IPS-11a (cell line): ENCODE measurements around the gene RYR3.

Experiments used
- H3K4me3 ChIP-seq: one replicate; pipeline ENCODE4 v1.5.1; 2013; ENCODE audit warnings: low read depth, low read length, control low read depth

RYR3 gene

GRCh38 chr15:33639051-33639450 is 328.3 kb downstream of the RYR3 start:
- H3K4me3 ChIP-seq = no peak overlapping the region

DNA sequence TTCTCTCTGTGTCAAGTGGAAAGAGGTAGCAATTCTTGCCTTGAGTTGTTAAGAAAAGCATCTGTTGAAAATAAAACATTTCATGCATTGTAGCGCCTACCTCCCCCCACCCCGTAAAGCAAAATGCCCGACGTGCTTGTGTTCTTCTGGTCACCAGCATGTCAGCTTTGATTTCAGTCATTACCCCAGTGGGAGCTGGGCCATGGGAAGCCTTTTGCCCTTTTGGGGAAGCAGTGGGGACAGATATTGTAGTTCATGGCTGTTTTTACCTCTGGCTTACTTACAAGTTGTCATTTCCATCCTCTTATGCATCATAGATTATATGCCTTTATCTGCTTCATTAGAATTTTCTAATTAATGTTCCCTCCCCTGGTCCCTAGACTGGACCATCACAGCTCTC is 328.7 kb downstream of the RYR3 start:
- H3K4me3 ChIP-seq = no peak overlapping the region

DNA sequence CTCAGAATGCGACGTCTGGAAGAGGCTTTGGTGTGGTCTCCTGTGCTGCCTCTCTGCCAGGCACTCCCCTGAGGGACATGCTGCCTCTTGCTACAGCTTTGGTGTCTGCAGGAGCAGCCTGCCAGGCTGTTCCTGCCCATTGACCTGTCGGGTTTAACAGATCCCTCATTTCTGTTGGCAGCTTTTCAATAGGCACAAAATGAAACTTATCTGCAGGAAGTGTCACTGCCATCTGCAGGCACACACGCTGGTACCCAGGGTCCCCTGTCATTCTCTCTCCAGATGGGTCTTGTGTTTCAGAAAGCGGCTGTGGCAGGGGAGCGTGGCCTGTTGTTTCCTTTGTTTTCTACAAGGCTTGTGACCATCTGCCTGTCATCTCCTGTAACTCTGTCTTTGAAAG is 329.2 kb downstream of the RYR3 start:
- no peak overlapping the region for H3K4me3 ChIP-seq

DNA sequence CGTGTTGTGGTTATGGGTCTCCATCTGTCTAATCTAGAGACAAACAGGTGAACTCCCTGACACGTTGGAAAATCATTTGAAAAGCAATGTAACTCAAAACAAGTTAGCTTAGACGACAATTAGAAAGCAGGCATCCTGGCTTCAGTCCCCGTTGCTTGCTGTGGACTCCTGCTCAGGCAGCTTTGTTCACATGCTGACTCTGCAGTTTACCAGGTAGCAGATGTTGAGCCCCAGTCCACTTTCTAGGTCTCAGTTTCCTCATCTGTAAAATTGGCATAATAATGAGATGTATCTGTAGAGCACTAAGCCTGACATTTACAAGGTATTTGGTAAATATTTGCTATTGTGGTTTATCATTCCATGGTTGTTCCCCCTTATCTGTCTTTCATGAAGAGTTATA is 330.3 kb downstream of the RYR3 start:
- H3K4me3 ChIP-seq = no peak overlapping the region

DNA sequence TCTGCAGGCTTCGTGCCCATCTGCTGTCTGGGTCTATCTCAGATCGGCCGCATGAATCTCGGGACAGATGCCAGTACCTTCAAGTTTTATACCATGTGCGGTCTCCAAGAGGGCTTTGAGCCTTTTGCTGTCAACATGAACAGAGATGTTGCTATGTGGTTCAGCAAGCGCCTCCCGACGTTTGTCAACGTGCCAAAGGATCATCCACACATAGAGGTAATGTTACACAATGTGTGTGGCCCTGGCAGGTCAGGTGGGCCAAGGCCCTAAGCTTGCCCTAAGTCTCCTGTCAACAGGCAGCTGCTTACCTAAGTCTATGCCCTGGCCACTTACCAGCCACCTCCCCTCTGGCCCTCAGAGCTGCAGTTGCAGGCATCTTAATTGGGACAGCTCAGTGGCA is 333.5 kb downstream of the RYR3 start:
- H3K4me3 ChIP-seq = no peak overlapping the region

DNA sequence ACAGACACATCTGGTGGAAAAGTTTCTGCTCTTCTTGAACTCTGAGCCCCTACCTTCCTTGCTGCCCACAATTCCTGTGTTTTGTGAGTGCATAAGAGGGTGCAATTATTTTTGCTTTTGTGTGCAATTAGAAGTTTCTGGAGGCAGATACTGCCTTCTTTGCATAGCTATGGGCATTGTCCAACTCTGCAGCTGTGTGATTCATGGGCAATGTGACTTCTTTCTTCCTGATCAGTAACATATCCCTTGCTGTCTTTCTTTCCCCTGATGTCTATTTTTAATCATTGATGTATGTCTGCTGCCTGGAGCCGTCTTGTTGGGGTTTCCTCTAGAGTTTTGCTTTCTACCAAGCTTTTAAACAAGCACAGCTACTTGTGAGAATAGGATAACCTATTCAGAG is 336.0 kb downstream of the RYR3 start:
- H3K4me3 ChIP-seq = no peak overlapping the region

- H3K4me3 ChIP-seq = no peak overlapping the region
Measured at GRCh38 chr15:33649217-33649933, 338.6 kb downstream of the RYR3 start.

- no peak overlapping the region for H3K4me3 ChIP-seq
Measured at GRCh38 chr15:33654860-33655259, 344.1 kb downstream of the RYR3 start.

DNA sequence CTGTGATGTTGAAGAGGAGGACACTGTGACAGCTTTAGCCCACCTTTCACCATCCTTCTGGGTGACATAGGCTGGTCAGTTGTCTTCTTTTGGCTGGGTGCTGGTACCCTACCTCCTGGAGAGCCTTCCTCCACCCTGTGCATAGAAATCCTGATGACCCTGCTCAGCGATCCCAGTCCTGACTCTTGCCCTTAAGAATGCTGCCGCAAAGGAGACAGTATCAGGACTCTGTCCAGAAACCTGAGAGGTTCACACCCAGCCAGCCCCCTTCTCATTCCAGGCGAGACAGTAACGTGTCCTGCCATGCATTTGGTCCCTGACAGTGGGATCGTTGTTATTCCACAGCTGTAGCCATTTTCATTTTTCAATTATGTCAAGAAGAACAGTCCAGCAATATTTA is 344.7 kb downstream of the RYR3 start:
- H3K4me3 ChIP-seq = no peak overlapping the region

DNA sequence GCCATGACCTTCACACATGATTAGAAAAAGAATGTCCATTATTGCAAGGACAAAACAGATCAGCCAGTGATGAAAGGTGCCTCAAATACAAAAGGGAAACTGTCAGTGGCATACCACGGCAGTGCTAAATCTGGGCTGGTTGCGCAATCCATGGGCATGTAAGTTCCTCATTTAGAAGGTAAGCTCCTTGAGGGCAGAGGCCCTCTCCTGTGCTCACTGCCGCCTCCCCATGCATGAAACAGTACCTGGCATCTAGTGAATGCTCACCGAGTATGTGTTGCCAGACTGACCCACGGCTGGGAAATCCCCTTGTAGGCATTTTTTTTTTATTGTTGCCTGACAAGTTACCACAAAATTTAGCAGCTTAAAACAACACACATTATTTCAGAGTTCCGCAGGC is 345.4 kb downstream of the RYR3 start:
- no peak overlapping the region for H3K4me3 ChIP-seq

DNA sequence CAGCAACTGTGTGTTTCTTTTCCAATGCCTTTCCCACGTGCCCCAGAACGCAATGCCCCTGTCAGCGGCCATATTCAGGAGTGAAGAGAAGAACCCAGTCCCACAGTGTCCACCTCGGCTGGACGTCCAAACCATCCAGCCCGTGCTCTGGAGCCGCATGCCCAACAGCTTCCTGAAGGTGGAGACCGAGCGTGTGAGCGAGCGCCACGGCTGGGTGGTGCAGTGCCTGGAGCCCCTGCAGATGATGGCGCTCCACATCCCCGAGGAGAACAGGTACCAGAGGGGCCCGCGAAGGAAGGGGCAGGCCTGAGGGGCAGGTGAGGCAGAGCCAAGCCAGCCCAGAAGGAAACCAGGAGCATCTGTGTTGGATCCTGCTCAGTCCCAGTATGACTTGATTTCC is 349.4 kb downstream of the RYR3 start:
- H3K4me3 ChIP-seq = no peak overlapping the region

GRCh38 chr15:33662014-33662413 is 351.2 kb downstream of the RYR3 start:
- no peak overlapping the region for H3K4me3 ChIP-seq

DNA sequence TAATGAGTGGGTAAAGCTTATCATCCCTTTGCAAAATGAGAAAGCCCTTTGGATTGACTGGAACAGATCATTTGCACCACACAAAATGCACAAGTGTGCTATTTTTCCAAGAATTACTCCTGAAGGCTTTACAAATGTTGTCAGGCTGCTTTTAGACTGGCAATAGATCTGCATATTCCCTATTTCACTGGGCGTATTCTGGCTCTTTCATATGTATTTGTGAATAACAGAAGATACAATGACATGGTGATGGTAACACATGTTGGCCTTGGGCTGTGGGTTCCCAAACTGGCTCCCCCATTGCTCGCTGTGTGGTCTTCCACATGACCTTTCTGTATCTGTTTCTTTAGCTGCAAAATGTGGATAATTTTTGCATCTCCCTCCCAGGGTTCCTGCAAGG is 354.2 kb downstream of the RYR3 start:
- H3K4me3 ChIP-seq = no peak overlapping the region

DNA sequence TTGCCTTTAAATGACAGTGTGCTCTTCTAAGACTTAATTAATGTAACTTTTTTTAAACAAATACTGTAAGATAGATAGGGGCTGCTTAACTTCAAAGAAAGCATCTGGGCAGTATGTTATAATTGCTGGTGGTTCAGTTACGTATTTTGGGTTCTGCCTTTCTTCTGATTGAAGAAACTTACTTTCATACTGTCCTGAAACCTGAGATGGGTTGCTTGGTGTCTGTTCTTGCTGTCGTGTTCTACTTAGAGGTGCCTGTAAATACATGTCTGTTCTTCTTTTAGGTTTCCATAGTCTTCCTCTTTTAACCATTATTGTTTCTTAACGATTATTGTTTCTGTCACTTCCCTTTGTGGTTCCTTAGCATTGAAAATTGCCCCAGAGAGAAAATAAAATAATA is 359.8 kb downstream of the RYR3 start:
- no peak overlapping the region for H3K4me3 ChIP-seq

- no peak overlapping the region for H3K4me3 ChIP-seq
Measured at GRCh38 chr15:33671456-33671855, 360.7 kb downstream of the RYR3 start.

DNA sequence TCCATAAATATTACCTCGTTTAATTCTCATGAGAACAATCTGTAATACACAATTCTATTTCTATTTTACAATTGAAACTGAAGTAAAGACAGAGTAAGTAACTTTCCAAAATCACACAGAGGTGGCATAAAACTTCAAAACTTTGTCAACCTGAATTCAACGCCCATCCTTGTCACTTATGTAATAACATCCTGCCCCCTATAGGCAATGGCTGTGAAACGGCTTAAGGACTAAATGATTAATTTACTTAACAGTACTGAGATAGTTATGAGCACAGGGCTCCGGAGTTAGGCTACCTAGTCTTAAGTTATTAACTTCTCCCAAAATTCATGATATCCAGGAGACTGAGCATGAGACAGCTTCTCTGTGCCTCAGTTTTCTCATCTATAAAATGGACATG is 364.5 kb downstream of the RYR3 start:
- no peak overlapping the region for H3K4me3 ChIP-seq

- H3K4me3 ChIP-seq = no peak overlapping the region
Measured at GRCh38 chr15:33677238-33677830, 366.6 kb downstream of the RYR3 start.

DNA sequence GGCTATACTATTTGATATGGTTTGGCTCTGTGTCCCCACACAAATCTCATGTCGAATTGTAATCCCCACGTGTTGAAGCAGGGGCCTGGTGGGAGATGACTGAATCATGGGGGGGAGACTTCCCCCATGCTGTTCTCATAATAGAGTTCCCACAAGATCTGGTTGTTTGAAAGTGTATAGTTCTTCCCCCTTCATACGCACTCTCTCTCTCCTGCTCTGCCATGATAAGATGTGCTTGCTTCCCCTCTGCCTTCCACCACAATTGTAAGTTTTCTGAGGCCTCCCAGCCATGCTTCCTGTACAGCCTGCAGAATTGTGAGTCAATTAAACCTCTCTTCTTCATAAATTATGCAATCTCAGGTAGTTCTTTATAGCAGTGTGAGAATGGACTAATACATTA is 367.4 kb downstream of the RYR3 start:
- no peak overlapping the region for H3K4me3 ChIP-seq

DNA sequence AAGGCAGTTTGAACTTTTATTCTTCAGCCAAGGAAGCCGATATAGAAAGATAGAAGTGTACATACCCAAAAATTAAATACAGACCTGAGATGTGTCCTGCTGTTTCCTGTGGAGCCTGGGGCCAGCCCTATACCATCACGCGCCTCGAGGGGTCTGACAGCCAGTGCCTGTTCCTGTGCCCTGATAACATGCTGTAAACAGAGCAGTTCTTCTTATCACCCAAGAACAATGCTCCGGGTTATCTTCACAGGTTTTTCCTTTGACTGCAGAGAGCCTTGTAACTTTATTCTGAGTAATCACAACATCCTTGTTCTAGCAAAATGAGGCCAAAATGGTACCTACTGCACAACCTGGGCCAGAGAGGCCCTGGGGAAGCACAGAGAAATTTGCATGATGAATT is 367.8 kb downstream of the RYR3 start:
- H3K4me3 ChIP-seq = no peak overlapping the region

- H3K4me3 ChIP-seq = no peak overlapping the region
Measured at GRCh38 chr15:33679061-33679460, 368.3 kb downstream of the RYR3 start.

DNA sequence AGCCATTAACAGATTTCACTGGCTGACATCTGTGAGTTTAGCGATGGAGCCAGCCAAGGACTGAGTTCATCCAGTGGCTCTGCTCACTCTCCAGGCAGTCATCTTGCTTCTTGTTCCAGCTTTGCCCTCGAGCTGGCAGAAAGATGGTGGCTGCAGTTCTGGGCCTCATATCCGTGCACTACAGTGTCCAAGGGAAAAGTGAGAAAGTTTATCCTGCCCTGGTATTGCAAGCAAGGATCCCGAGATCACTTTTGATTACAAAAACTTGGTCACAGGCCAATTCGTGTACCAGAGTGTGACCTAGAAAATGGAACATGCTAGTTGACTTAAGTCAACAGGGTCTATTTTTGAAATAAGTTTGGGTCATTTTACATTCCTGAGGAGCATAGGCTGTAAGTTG is 369.6 kb downstream of the RYR3 start:
- no peak overlapping the region for H3K4me3 ChIP-seq

- H3K4me3 ChIP-seq = no peak overlapping the region
Measured at GRCh38 chr15:33693166-33693800, 382.5 kb downstream of the RYR3 start.

DNA sequence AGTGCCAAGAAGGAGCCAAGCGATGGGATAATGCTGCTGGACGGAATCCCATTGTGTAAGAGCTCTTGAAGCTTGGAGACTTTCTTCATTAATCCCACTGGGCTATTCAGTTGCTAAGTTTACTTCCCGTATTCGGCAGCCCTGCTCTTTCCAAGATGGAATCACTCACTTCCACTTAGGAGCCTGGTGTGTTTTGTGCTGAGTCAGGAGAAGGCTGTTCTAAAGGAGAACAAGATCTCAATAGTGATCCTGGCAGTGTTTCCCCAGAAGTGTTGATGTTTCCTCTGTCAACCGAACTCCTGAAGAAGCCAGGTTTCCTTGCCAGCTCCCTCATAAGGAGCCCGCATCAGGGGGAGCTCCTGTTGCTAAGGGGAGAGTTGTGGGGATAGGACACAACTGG is 387.4 kb downstream of the RYR3 start:
- no peak overlapping the region for H3K4me3 ChIP-seq
